NCI-H1436 treated with DMSO at 0.1 percent for 48 hours (cell line): ENCODE data around the gene ELF4.
A peak's percentile ranks its signal among the peaks of the same experiment; 100 is the strongest.

Source experiments
- DNase-seq: peaks from one replicate; lab custom pipeline; 2025; lab: John Stamatoyannopoulos, UW

Gene ELF4

GRCh38 chrX:130083656-130084382, 26.5 kb downstream of the ELF4 start:
- no peak for DNase-seq

DNA sequence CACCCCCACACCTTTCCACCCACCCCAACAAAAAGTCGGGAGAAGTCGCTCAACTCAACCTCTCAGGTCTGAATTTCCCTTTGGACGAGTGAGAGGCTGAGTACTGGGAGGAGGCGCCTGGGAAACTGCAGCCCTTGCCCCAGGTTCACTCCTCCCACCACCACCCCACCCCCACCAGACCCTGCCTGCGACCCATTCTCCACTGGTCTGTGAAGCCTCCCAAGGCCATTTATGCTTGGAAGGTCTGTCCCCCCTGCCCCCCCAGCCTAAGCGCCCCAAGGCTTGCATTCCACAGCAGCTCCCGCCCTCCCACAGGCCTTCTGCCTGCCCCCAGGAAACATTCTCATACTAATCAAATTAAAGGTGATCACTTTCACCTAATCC, 27.2 kb downstream of the ELF4 start:
- no peak for DNase-seq

- no peak for DNase-seq
Observed at GRCh38 chrX:130082244-130083106, 27.8 kb downstream of the ELF4 start.

GRCh38 chrX:130081421-130082045, 28.8 kb downstream of the ELF4 start:
- no peak for DNase-seq

- no peak for DNase-seq
Observed at GRCh38 chrX:130080791-130081367, 29.4 kb downstream of the ELF4 start.

GRCh38 chrX:130079824-130080406, 30.4 kb downstream of the ELF4 start:
- DNase-seq, result no peak

DNA sequence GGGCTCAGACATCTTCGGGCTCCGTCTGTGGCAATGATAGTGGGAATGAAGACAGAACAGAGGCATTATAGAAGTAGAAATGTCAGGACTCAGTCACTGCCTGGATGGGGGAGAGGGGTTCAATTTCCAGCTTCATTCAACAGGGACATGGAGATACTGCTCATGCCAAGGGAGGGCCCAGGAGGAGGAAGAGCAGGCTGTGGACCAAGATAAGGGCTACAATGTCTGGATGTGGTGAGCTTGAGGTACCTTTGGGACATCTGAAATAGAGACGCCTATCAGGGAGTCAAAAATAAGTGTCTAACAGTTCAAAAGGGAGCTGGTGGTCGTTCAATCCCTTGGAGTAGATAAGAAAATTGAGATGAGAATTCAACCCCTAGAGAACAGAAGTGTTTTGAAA, 34.5 kb downstream of the ELF4 start:
- DNase-seq, result no peak

GRCh38 chrX:130072345-130072740, 38.0 kb downstream of the ELF4 start:
- no peak for DNase-seq

GRCh38 chrX:130071611-130072344, 38.5 kb downstream of the ELF4 start:
- DNase-seq, result no peak

- no peak for DNase-seq
Observed at GRCh38 chrX:130066975-130067615, 43.2 kb downstream of the ELF4 start.

DNA sequence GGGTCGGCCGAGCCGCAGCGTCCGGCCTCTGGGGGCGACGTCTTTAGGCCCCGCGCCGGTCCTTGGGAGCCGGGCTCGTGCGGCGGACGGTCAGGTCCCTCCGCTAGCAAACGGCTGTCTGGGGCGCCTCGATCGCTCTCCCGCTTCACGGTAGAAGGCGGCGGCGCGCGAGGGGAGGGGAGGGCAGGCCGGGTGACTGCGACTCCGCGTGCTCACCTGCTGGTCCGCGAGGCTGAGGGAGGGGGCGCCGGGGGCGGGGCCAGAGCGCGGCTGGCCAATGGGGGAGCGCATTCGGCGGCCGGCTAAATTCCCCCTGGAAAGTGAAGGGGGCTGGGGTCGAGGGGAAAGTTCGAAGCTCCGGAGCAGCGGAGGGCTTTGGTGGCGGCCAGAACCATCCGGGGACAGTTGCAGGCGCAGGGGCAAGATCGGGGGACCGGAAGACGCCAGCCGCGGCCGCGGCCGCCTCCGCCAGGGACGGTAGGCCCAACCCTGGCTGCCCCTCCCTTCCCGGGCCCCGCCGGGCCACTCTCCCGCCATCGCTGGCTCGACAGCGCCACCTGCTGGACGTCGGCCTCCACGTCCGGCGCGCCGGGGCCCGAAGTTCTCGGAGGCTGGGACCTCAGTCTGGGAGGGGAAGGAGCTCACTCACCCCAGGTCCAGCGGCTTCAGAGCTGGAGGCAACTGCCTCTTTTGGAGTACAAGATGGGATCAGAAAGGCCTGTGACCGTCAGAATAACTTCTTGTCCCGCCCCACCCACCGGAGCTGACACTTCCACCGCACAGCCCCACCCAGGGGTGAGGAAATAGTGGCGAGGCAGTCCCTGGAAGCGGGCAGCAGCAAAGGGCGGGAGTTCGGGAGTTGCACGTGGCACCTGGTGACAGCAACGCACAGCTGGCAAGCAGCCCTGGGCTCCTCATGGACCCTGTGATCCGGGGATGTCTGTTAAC, 49.9 kb downstream of the ELF4 start:
- DNase-seq, result no peak

- no peak for DNase-seq
Observed at GRCh38 chrX:130058652-130059051, 51.6 kb downstream of the ELF4 start.

DNA sequence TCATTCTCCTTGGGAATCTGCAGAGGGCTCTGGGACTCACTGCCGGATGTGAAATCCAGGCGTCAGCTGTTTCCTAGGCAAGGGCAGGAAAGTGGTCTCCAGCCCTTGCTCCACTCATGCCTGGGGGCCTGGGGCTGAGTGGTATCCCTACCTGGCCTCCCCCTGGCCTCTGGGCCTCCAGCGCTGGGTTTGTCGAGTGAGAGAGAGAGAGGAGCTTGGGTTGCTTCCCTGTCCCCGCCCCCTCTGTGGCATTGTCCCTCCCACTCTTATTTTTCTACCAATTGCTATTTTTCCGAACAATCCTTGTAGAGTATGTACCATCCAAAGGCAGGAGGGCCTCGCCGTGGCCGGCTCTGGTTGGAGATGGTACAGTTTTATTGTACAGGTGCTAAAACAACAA, 53.1 kb downstream of the ELF4 start:
- DNase-seq, result no peak

DNA sequence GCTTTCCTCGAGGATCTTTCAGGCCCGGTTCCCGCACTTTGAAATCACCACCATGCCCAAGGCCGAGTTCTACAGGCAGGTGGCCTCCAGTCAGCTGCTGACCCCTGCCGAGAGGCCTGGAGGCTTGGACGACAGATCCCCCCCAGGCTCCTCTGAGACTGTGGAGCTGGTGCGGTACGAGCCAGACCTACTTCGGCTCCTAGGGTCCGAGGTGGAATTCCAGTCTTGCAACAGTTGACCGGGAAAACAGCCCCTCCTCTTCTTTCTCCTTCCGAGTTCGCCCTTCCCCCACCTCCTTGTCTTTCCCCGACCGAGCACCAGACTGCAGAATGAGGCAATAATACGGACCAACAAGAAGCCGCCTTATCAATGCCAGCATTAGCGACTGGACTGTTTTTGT, 54.4 kb downstream of the ELF4 start:
- DNase-seq, result no peak

DNA sequence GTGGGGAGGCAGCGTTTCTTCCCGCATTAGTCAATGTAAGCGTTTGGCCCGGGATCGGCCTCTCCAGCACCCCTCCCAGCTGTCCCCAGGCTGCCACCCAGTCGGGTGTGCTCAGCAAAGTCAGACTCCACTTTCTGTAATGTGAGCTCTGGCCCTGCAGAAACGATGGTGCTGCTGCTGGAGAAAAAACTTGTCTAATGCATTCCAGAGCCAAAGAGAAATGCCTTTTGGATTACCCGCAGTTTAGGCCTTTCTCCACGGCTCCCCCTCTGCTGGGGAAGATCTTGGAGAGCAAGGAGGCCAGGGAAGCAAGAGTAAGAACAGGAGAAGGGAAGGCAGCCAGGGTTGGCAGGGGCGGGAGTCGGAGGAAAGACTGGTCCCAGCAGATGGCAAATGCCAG, 55.2 kb downstream of the ELF4 start:
- no peak for DNase-seq

- peak; percentile 2 for DNase-seq
Observed at GRCh38 chrX:130053236-130053635, 57.1 kb downstream of the ELF4 start.

DNA sequence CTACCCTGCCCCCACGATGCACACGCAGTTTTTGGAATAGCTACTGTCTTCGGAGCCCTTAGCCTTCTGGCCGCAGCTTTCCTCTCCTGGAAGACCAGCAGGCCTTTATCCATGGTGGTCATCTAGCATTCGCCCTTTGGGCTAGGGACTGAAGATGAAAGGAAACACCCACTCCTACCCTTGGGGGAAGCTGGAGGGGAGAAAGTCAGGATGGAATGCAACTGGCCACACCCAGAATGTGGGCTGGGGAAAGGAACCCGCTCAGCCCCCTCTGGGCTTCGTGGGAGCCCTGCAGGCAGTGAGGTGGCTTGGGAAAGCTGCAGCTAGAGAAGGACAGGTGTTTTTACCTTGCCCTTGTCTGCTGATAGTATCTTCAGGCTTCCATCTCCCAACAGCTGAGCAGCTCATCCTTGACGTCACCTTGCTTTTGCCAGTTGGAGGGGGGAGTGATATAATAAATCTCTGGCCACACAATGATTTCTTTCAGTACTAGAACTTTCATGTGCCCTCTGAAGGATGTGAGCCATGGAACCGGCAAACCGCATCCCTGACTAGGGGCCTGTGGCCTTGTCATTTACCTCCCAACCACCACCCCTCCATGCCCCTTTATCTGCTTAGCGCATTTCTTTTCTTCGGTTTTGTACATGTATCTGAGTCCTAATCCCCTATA, 59.0 kb downstream of the ELF4 start:
- no peak for DNase-seq

DNA sequence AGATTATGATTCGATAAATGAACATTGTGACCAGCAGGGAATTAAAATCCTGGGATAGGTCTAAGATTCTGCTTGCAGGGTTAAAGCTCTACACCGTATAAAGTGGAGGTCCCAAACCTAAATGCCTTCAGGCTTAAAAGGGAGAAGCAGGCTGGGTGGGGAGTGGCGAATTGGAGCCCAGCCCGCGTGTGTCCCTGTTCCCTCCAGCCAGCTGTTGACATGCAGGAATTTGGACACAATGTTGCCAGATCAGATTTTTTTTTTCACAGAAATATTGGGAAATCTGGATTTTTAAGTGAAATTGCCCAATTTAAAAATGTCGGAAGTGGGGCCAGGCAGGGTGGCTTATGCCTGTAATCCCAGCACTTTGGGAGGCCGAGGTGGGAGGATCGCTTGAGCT, 60.5 kb downstream of the ELF4 start:
- no peak for DNase-seq

DNA sequence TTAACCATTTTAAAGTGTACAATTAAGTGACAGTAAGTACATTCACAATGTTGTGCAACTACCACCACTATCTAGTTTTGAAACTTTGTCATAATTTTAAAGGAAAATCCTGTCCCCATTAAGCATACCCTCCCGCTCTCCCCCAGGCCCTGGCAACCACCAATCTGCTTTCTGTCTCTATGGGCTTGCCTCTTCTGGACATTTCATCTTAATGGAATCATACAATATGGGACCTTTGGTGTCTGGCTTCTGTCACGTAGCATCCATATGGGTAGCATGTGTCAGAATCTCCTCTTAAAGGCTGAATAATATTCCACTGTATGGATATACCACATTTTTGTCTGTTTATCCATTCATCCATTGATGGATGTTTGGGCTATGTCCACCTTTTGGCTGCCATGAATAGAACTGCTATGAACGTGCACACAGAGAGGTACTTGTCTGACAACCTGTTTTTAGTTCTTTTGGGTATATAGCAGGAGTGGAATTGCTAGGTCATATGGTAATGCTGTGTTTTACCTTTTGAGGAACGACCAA, 61.5 kb downstream of the ELF4 start:
- DNase-seq, result no peak
